K562 (cell line): Measurements from ENCODE around the gene SCAPER. TPM values are rescaled to one million over a fixed set of nuclear protein-coding genes. Genes with fewer than 3 reads are reported as not detected.

Source experiments
- ATAC-seq: fragments of 200-7000 bp; cut with Tn5 transposase; 3 replicates; pipeline ENCODE4 v1.9.1; 2020; ENCODE audit warnings: moderate library complexity
- BruUV-seq: library from RNA; stranded (reverse); fragments of 400-500 nt; replicated peaks from 2 replicates; lab custom pipeline; 2021; lab: Mats Ljungman, UMichigan
- CTCF ChIA-PET: fragments of 300-600 bp; formaldehyde crosslinking; extraction: SDS; loops from one replicate; lab custom pipeline; 2021; ENCODE audit warnings: low intra/inter-chr PET ratio; lab: Yijun Ruan, JAX
- POLR2A ChIA-PET: fragments of 300-600, 350-650 bp; sonication (Branson Sonifier 250); formaldehyde crosslinking; extraction: SDS; loops from one replicate; lab custom pipeline; 2021; ENCODE audit warnings: antibody characterized with exemption, inconsistent platforms; lab: Yijun Ruan, JAX
- DNase-seq, 4 experiments: peaks; one replicate each; pipeline versions ENCODE4 v3.0.0 to v3.0.0-alpha.2; 2011 to 2018; ENCODE audit warnings: low spot score in 3 of 4, mixed read lengths in 3 of 4; ENCODE audit errors: extremely low read depth in 1 of 4
- FAIRE-seq: peaks from 2 replicates; lab custom pipeline; 2011; peaks lifted over from hg19 to GRCh38; lab: Jason Lieb, UNC
- H2AFZ ChIP-seq: 2 replicates; pipeline ENCODE4 v1.6.0; 2011; ENCODE audit warnings: low read depth, low read length, control low read depth, inconsistent platforms
- H3K27ac ChIP-seq: fragments of 200-600 bp; 3 replicates; pipeline ENCODE4 v1.8.0; 2011; ENCODE audit warnings: low read depth, mild to moderate bottlenecking, control low read depth, inconsistent platforms, low read length, moderate library complexity, mixed read lengths; ENCODE audit errors: extremely low read depth
- H3K27me3 ChIP-seq, 2 experiments: fragments of 300-600 bp in 1 of 2; 2 replicates in 1 of 2; 3 replicates in 1 of 2; pipeline versions ENCODE4 v1.6.0 to v1.8.0; 2011; ENCODE audit warnings: inconsistent platforms in 2 of 2, low read length in 2 of 2, mild to moderate bottlenecking in 1 of 2, mixed read lengths in 1 of 2, moderate library complexity in 1 of 2; ENCODE audit not compliant: control insufficient read depth in 2 of 2, insufficient read depth in 2 of 2
- H3K36me3 ChIP-seq: fragments of 300-600 bp; 3 replicates; pipeline ENCODE4 v1.8.0; 2011; ENCODE audit warnings: mild to moderate bottlenecking, low read length, inconsistent platforms; ENCODE audit not compliant: control insufficient read depth, insufficient read depth
- H3K4me1 ChIP-seq, 2 experiments: fragments of 200-600 bp in 1 of 2; replicated peaks in 1 of 2; 2 replicates in 1 of 2; 3 replicates in 1 of 2; pipeline versions ENCODE4 v1.5.1 to v1.8.0; 2011; ENCODE audit warnings: inconsistent platforms in 2 of 2, low read length in 2 of 2, mild to moderate bottlenecking in 1 of 2, mixed read lengths in 1 of 2, moderate library complexity in 1 of 2; ENCODE audit not compliant: control insufficient read depth in 2 of 2, insufficient read depth in 2 of 2
- H3K4me2 ChIP-seq: 2 replicates; pipeline ENCODE4 v1.6.1; 2011; ENCODE audit warnings: low read length, control low read depth, inconsistent platforms, mixed read lengths; ENCODE audit not compliant: insufficient read depth
- H3K4me3 ChIP-seq: fragments of 200-600 bp; sonication (generic), shearing (Covaris generic); 2 replicates; pipeline ENCODE4 v1.5.1; 2016; ENCODE audit warnings: control low read depth, inconsistent platforms
- H3K79me2 ChIP-seq: fragments of 200-600 bp; 3 replicates; pipeline ENCODE4 v1.8.0; 2011; ENCODE audit warnings: low read length, inconsistent platforms; ENCODE audit not compliant: control insufficient read depth, insufficient read depth
- H3K9ac ChIP-seq, 2 experiments: 2 replicates each; pipeline versions ENCODE4 v1.6.0 to v1.6.1; 2011; ENCODE audit warnings: low read depth in 2 of 2, low read length in 2 of 2, control low read depth in 1 of 2, inconsistent platforms in 1 of 2, mild to moderate bottlenecking in 1 of 2, mixed read lengths in 1 of 2; ENCODE audit not compliant: insufficient read depth in 1 of 2
- H3K9me1 ChIP-seq: one replicate; pipeline ENCODE4 v1.6.0; 2011; ENCODE audit warnings: inconsistent platforms, mild to moderate bottlenecking, low read length, moderate library complexity; ENCODE audit not compliant: control insufficient read depth, insufficient read depth
- H3K9me3 ChIP-seq: replicated peaks from 2 replicates; pipeline ENCODE4 v1.5.1; 2011; ENCODE audit warnings: low read depth, low read length, inconsistent platforms; ENCODE audit not compliant: control insufficient read depth, insufficient read depth
- H4K20me1 ChIP-seq: replicated peaks from 2 replicates; pipeline ENCODE4 v1.6.1; 2011; ENCODE audit warnings: low read length, inconsistent platforms, mixed read lengths; ENCODE audit not compliant: control insufficient read depth, insufficient read depth
- CC2D1A ChIP-seq: fragments of 450-650 bp; IDR thresholded peaks from 2 replicates; pipeline ENCODE4 v1.6.1; 2017; ENCODE audit warnings: mild to moderate bottlenecking
- CTCF ChIP-seq, 3 experiments: IDR thresholded peaks in 2 of 3; conservative IDR thresholded peaks in 1 of 3; 2 replicates each; pipeline ENCODE4 v1.5.1; 2011 to 2012; ENCODE audit warnings: low read length in 3 of 3, mild to moderate bottlenecking in 3 of 3, control low read depth in 2 of 3, improper control_type of control experiment in 1 of 3, inconsistent platforms in 1 of 3, low read depth in 1 of 3, mixed read lengths in 1 of 3, moderate library complexity in 1 of 3; ENCODE audit not compliant: insufficient read depth in 2 of 3
- HDGF ChIP-seq: fragments of 450-650 bp; IDR thresholded peaks from 2 replicates; pipeline ENCODE4 v1.6.1; 2016
- PHB2 ChIP-seq: fragments of 450-650 bp; IDR thresholded peaks from 2 replicates; pipeline ENCODE4 v1.6.1; 2017; ENCODE audit warnings: low read depth
- RB1 ChIP-seq: fragments of 450-650 bp; IDR thresholded peaks from 2 replicates; pipeline ENCODE4 v1.6.1; 2017; ENCODE audit warnings: low read depth, mild to moderate bottlenecking
- REST ChIP-seq, 2 experiments: fragments of 450-650 bp; formaldehyde crosslinking in 1 of 2; IDR thresholded peaks; 2 replicates each; pipeline versions ENCODE4 v1.4.0 to v1.6.1; 2014 to 2020; ENCODE audit warnings: mild to moderate bottlenecking in 2 of 2, borderline replicate concordance in 1 of 2, low read depth in 1 of 2
- WGBS: fragments of 100-300 bp; shearing (Covaris generic); methylation state at CpG from one replicate; pipeline ENCODE4 v1.1.6; 2016; ENCODE audit warnings: low coverage, mixed read lengths; ENCODE audit not compliant: insufficient coverage; ENCODE audit errors: missing lambda C conversion rate; 5-methylcytosine and 5-hydroxymethylcytosine counted together
- in situ Hi-C: fragments of 300-500 bp; cut with MboI; formaldehyde crosslinking; loops from 4 replicates; pipeline ENCODE4 v1.15.0; 2018; ENCODE audit warnings: inconsistent platforms, mixed read lengths
- intact Hi-C: fragments of 100-400 bp; cut with micrococcal nuclease; formaldehyde crosslinking; loops from 2 replicates; pipeline ENCODE4 v1.14.2; 2022
- polyA plus RNA-seq, 8 experiments: library from polyadenylated mRNA; depleted of rRNA in 4 of 8; stranded (reverse) in 5 of 8; unstranded in 3 of 8; fragments of >200 nt; fragmentation: Nextera tagmentation in 2 of 8; fragmentation: Illumina TruSeq in 1 of 8; extraction: Ambion mirVana in 2 of 8; extraction: Trizol in 1 of 8; gene quantifications; 2 replicates each; pipeline versions ENCODE4 v1.2.1 to v1.2.3, GENCODE V29; 2011 to 2014; ENCODE audit warnings: inconsistent platforms in 1 of 8, missing spikeins in 1 of 8
- total RNA-seq, 7 experiments: library from RNA; depleted of rRNA in 6 of 7; stranded (reverse); fragments of >200 nt in 6 of 7; fragmentation: Illumina TruSeq in 2 of 7; extraction: Trizol in 2 of 7; gene quantifications; 2 replicates each; pipeline versions ENCODE4 v1.2.1 to v1.2.3, GENCODE V29; 2011 to 2021; ENCODE audit warnings: low replicate concordance in 1 of 7

The SCAPER gene
- total and polyA plus RNA-seq, 9 of the 15 experiments (the other 6 are each of a cell fraction or from before 2014, with no cell fraction given), result 1.3 to 5.7 (median 3.2) TPM

- FAIRE-seq (peak; percentile 69), DNase-seq (peak in 3 of 4 experiments; percentile 39 to 72 (median 64)), ATAC-seq (peak; percentile 33)
- BruUV-seq, result no TSS peak
- ChIA-PET POLR2A (interaction anchor here (0.6 to 1.4 kb wide), 8 partner anchors 10 to 149 kb away, joined by 3 to 7 read pairs (median 4); partner anchors contain the start of gene ETFA), CTCF (interaction anchor here (0.6 to 1.3 kb wide), 3 partner anchors 99 to 145 kb away, joined by 3 to 7 read pairs (median 7); no protein-coding TSS in a partner anchor)
- Histone ChIP-seq H3K79me2 (peaks cover 23% of the 10 kb centered on the region), H3K4me3 (no peak overlapping the region), H3K9ac (peak overlapping the region in 1 of 2 experiments; percentile 62; a peak in 1 of 4 replicates), H3K4me2 (no peak overlapping the region), H3K36me3 (peaks cover 2% of the 10 kb centered on the region; the same call in 1 of the 3 replicates), H3K9me1 (no peaks in the 10 kb centered on the region), H4K20me1 (0 out of 2 replicates have a peak, but pooled peaks cover 4% of the 10 kb centered on the region), H3K9me3 (no peaks in the 10 kb centered on the region), H2AFZ (peak overlapping the region; percentile 67), H3K27me3 (no peaks in the 10 kb centered on the region), H3K4me1 (peaks cover 11 to 38% of the 10 kb centered on the region in 2 experiments), H3K27ac (no peak overlapping the region)
- intact Hi-C loops (loop anchor here (1.0 to 10.0 kb wide), 3 partner anchors 42 to 531 kb away; no protein-coding TSS in a partner anchor), in situ Hi-C loops (no loop called here)
- WGBS, result 22% methylated on average over 9 of the region's 9 CpGs
- TF ChIP-seq REST (IDR thresholded peaks at IDR 0.05; ENCODE audit: borderline replicate concordance) (peak; percentile 66; the same call in 1 of the 2 replicates), REST (CRISPR knock-in tag; IDR thresholded peaks at IDR 0.05; ENCODE audit: low read depth) (no peak), CTCF (IDR thresholded peaks at IDR 0.05 in 2 of 3, conservative IDR thresholded peaks at IDR 0.05 in 1 of 3; ENCODE audit: insufficient read depth in 2 of 3, low read depth in 1 of 3, low read length in 3 of 3) (peak; percentile 70 to 78 (median 75)), CC2D1A (0 out of 2 replicates have a peak, but pooled peaks have one; percentile 23), RB1 (peak; percentile 13; the same call in 1 of the 2 replicates), HDGF (peak; percentile 76; the same call in 1 of the 2 replicates), PHB2 (no peak)
Measured at GRCh38 chr15:76333720-76334437, 571.3 kb downstream of the SCAPER start.
